Stimulated activated memory B cell treated with anti-CD40 and anti-IgM and Interleukin-4, amounts not matched to agents 10 μg/mL and 1 μg/mL and 100 μg/mL, for 72 hours (primary cell): ENCODE data around the gene MYPOP.

Experiments
- ATAC-seq: fragments of 150-1000 bp; cut with Tn5 transposase; 2 replicates; pipeline ENCODE4 v1.10.0; 2021
- H3K27ac Mint-ChIP-seq: one replicate; pipeline ENCODE4 v1.8.0; 2022; ENCODE audit warnings: mild to moderate bottlenecking, mixed read lengths
- H3K27me3 Mint-ChIP-seq: one replicate; pipeline ENCODE4 v1.8.0; 2022; ENCODE audit warnings: mixed read lengths
- H3K36me3 Mint-ChIP-seq: one replicate; pipeline ENCODE4 v1.8.0; 2022; ENCODE audit warnings: mixed read lengths
- H3K4me1 Mint-ChIP-seq: one replicate; pipeline ENCODE4 v1.8.0; 2022; ENCODE audit warnings: mixed read lengths
- H3K4me3 Mint-ChIP-seq: one replicate; pipeline ENCODE4 v1.8.0; 2022; ENCODE audit warnings: mild to moderate bottlenecking, moderate library complexity, mixed read lengths
- H3K9me3 Mint-ChIP-seq: one replicate; pipeline ENCODE4 v1.8.0; 2022; ENCODE audit warnings: mixed read lengths

MYPOP gene

GRCh38 chr19:45901912-45902650 lies at the start of gene MYPOP:
MYPOP (minus strand) TSS chr19:45902613; CDS start chr19:45901773, 840 bp downstream.
- peak; percentile 1 for ATAC-seq
- Mint-ChIP-seq H3K27me3 (no peaks in the 10 kb centered on the region), H3K9me3 (no peaks in the 10 kb centered on the region)

GRCh38 chr19:45947926-45948325 lies 45.5 kb upstream of the MYPOP start:
- no peak overlapping the region for H3K27ac Mint-ChIP-seq
- peaks cover under 1% of the 10 kb centered on the region for H3K4me1 Mint-ChIP-seq
- peaks cover 47% of the 10 kb centered on the region for H3K27me3 Mint-ChIP-seq
- no peaks in the 10 kb centered on the region for H3K36me3 Mint-ChIP-seq
- H3K9me3 Mint-ChIP-seq: peaks cover 2% of the 10 kb centered on the region
- H3K4me3 Mint-ChIP-seq: no peak overlapping the region
- no peak for ATAC-seq

More at GRCh38 chr19:45901912-45902650, at the start of gene MYPOP:
- H3K4me3 Mint-ChIP-seq: peak within 1 kb of the TSS; percentile 93
- H3K27ac Mint-ChIP-seq: peak within 1 kb of the TSS; percentile 86
- peaks cover 35% of the 10 kb centered on the region for H3K4me1 Mint-ChIP-seq
- H3K36me3 Mint-ChIP-seq: peaks cover 17% of the 10 kb centered on the region

- no peaks in the 10 kb centered on the region for H3K4me1 Mint-ChIP-seq
- no peak overlapping the region for H3K27ac Mint-ChIP-seq
- H3K27me3 Mint-ChIP-seq: peaks cover 68% of the 10 kb centered on the region
- no peak for ATAC-seq
- peaks cover 5% of the 10 kb centered on the region for H3K9me3 Mint-ChIP-seq
- H3K4me3 Mint-ChIP-seq: no peak overlapping the region
- no peaks in the 10 kb centered on the region for H3K36me3 Mint-ChIP-seq
These were observed 38.0 kb upstream of the MYPOP start for GRCh38 chr19:45940515-45940805.

GRCh38 chr19:45939792-45940514 lies 37.5 kb upstream of the MYPOP start:
- Mint-ChIP-seq H3K4me1 (no peaks in the 10 kb centered on the region), H3K27ac (no peak overlapping the region), H3K4me3 (no peak overlapping the region), H3K36me3 (no peaks in the 10 kb centered on the region), H3K9me3 (peaks cover 5% of the 10 kb centered on the region), H3K27me3 (peaks cover 71% of the 10 kb centered on the region)
- ATAC-seq: peak; percentile 16

- Mint-ChIP-seq H3K27ac (no peak overlapping the region), H3K27me3 (peaks cover 75% of the 10 kb centered on the region), H3K9me3 (peaks cover 5% of the 10 kb centered on the region), H3K4me3 (no peak overlapping the region), H3K36me3 (no peaks in the 10 kb centered on the region), H3K4me1 (no peaks in the 10 kb centered on the region)
- ATAC-seq: no peak
These were observed 36.4 kb upstream of the MYPOP start for GRCh38 chr19:45938733-45939319.

GRCh38 chr19:45935267-45935666 lies 32.9 kb upstream of the MYPOP start:
- Mint-ChIP-seq H3K4me3 (no peak overlapping the region), H3K27me3 (peaks cover 90% of the 10 kb centered on the region), H3K27ac (no peak overlapping the region), H3K9me3 (peaks cover 5% of the 10 kb centered on the region), H3K4me1 (no peaks in the 10 kb centered on the region), H3K36me3 (no peaks in the 10 kb centered on the region)
- ATAC-seq: no peak

- peaks cover 5% of the 10 kb centered on the region for H3K9me3 Mint-ChIP-seq
- no peak overlapping the region for H3K4me3 Mint-ChIP-seq
- H3K4me1 Mint-ChIP-seq: no peaks in the 10 kb centered on the region
- H3K27ac Mint-ChIP-seq: no peak overlapping the region
- H3K36me3 Mint-ChIP-seq: no peaks in the 10 kb centered on the region
- no peak for ATAC-seq
- peaks cover 93% of the 10 kb centered on the region for H3K27me3 Mint-ChIP-seq
These were observed 32.3 kb upstream of the MYPOP start for GRCh38 chr19:45934551-45935230.

- Mint-ChIP-seq H3K4me1 (no peaks in the 10 kb centered on the region), H3K9me3 (peaks cover under 1% of the 10 kb centered on the region), H3K27me3 (peaks cover 93% of the 10 kb centered on the region), H3K27ac (no peak overlapping the region), H3K36me3 (no peaks in the 10 kb centered on the region), H3K4me3 (no peak overlapping the region)
- ATAC-seq: no peak
These were observed 31.3 kb upstream of the MYPOP start for GRCh38 chr19:45933759-45934158.

- Mint-ChIP-seq H3K4me3 (no peak overlapping the region), H3K9me3 (no peaks in the 10 kb centered on the region), H3K27me3 (peaks cover 67% of the 10 kb centered on the region), H3K4me1 (peaks cover 13% of the 10 kb centered on the region), H3K36me3 (no peaks in the 10 kb centered on the region), H3K27ac (no peak overlapping the region)
- no peak for ATAC-seq
These were observed 28.6 kb upstream of the MYPOP start for GRCh38 chr19:45931055-45931454.

- ATAC-seq: no peak
- Mint-ChIP-seq H3K4me1 (peaks cover 13% of the 10 kb centered on the region), H3K36me3 (no peaks in the 10 kb centered on the region), H3K4me3 (no peak overlapping the region), H3K27me3 (peaks cover 49% of the 10 kb centered on the region), H3K9me3 (no peaks in the 10 kb centered on the region), H3K27ac (no peak overlapping the region)
These were observed 26.8 kb upstream of the MYPOP start for GRCh38 chr19:45929247-45929646.

- Mint-ChIP-seq H3K27me3 (peaks cover 34% of the 10 kb centered on the region), H3K9me3 (no peaks in the 10 kb centered on the region), H3K36me3 (no peaks in the 10 kb centered on the region), H3K4me1 (peaks cover 13% of the 10 kb centered on the region), H3K4me3 (peak overlapping the region; percentile 3), H3K27ac (no peak overlapping the region)
- peak; percentile 93 for ATAC-seq
These were observed 25.3 kb upstream of the MYPOP start for GRCh38 chr19:45927565-45928261.

GRCh38 chr19:45924891-45925447 lies 22.6 kb upstream of the MYPOP start:
- no peak overlapping the region for H3K27ac Mint-ChIP-seq
- peaks cover 19% of the 10 kb centered on the region for H3K27me3 Mint-ChIP-seq
- no peak for ATAC-seq
- no peaks in the 10 kb centered on the region for H3K9me3 Mint-ChIP-seq
- no peaks in the 10 kb centered on the region for H3K36me3 Mint-ChIP-seq
- H3K4me1 Mint-ChIP-seq: peaks cover 13% of the 10 kb centered on the region
- no peak overlapping the region for H3K4me3 Mint-ChIP-seq

- ATAC-seq: no peak
- peaks cover 31% of the 10 kb centered on the region for H3K27me3 Mint-ChIP-seq
- peaks cover 2% of the 10 kb centered on the region for H3K4me1 Mint-ChIP-seq
- H3K9me3 Mint-ChIP-seq: no peaks in the 10 kb centered on the region
- no peak overlapping the region for H3K27ac Mint-ChIP-seq
- H3K4me3 Mint-ChIP-seq: no peak overlapping the region
- H3K36me3 Mint-ChIP-seq: no peaks in the 10 kb centered on the region
These were observed 19.9 kb upstream of the MYPOP start for GRCh38 chr19:45922281-45922680.

GRCh38 chr19:45920458-45920857 lies 18.0 kb upstream of the MYPOP start:
- H3K9me3 Mint-ChIP-seq: no peaks in the 10 kb centered on the region
- no peak for ATAC-seq
- no peaks in the 10 kb centered on the region for H3K4me1 Mint-ChIP-seq
- H3K36me3 Mint-ChIP-seq: no peaks in the 10 kb centered on the region
- no peak overlapping the region for H3K27ac Mint-ChIP-seq
- H3K27me3 Mint-ChIP-seq: peaks cover 45% of the 10 kb centered on the region
- no peak overlapping the region for H3K4me3 Mint-ChIP-seq

GRCh38 chr19:45919678-45920077 lies 17.3 kb upstream of the MYPOP start:
- Mint-ChIP-seq H3K4me1 (no peaks in the 10 kb centered on the region), H3K4me3 (no peak overlapping the region), H3K27me3 (peaks cover 50% of the 10 kb centered on the region), H3K27ac (no peak overlapping the region), H3K9me3 (no peaks in the 10 kb centered on the region), H3K36me3 (no peaks in the 10 kb centered on the region)
- ATAC-seq: no peak
